Measurements from ENCODE around the gene VPS36.
A peak's percentile ranks its signal among the peaks of the same experiment; 100 is the strongest.
"Not testable (repeated sequence)": the region's sequence is repeated elsewhere in the genome, so short reads cannot be mapped to it uniquely, and the experiment has no call there.

VPS36 gene

DNA sequence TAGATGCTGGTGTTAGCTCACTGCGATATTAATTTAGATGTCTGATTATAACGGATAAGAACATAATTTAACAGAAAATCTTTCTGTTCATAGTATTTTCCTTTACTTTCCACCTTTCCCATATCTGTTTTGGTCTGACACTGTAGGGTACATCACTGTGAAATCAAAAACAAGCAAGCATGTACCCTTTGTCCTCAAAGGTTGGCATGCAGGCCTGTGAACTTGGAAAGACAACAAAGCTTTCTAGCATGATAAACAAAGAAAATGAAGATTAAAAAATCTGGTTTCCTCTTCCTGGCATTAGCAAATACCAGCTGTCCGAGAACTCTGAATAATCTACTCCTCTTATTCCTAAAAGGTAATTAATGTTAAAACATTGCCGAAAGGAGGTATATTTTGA is 76.0 kb downstream of the VPS36 start:
- no peak overlapping the region for H3K4me3 ChIP-seq (replicated peaks; ENCODE audit: low read depth, low read length)
- TF ChIP-seq, protein P1, sequence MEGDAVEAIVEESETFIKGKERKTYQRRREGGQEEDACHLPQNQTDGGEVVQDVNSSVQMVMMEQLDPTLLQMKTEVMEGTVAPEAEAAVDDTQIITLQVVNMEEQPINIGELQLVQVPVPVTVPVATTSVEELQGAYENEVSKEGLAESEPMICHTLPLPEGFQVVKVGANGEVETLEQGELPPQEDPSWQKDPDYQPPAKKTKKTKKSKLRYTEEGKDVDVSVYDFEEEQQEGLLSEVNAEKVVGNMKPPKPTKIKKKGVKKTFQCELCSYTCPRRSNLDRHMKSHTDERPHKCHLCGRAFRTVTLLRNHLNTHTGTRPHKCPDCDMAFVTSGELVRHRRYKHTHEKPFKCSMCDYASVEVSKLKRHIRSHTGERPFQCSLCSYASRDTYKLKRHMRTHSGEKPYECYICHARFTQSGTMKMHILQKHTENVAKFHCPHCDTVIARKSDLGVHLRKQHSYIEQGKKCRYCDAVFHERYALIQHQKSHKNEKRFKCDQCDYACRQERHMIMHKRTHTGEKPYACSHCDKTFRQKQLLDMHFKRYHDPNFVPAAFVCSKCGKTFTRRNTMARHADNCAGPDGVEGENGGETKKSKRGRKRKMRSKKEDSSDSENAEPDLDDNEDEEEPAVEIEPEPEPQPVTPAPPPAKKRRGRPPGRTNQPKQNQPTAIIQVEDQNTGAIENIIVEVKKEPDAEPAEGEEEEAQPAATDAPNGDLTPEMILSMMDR (IDR thresholded peaks at IDR 0.05; ENCODE audit: low read length, missing control alignments): no peak
- no peak for DNase-seq (ENCODE audit: low read depth)

DNA sequence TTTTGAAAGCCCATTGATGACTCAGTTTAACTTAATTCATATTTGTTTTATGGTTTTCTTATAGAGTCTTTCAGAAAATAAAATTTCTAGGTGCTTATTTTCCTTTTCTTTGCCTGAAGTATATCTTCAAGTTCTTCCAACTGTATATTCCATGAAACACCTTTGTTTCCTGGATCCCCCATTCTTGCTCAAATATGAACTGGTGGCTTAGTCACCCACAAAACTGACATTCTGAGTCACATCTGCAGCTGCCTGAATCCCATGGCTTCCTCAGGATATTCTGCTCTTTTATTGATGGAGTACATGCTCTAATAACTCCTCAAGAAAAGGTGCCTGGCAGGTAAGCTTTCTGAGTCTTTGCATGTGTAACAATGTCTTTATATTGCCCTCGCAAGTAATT is 77.2 kb downstream of the VPS36 start:
- not testable (repeated sequence) for DNase-seq (ENCODE audit: low read depth); H3K4me3 ChIP-seq (replicated peaks; ENCODE audit: low read depth, low read length)

DNA sequence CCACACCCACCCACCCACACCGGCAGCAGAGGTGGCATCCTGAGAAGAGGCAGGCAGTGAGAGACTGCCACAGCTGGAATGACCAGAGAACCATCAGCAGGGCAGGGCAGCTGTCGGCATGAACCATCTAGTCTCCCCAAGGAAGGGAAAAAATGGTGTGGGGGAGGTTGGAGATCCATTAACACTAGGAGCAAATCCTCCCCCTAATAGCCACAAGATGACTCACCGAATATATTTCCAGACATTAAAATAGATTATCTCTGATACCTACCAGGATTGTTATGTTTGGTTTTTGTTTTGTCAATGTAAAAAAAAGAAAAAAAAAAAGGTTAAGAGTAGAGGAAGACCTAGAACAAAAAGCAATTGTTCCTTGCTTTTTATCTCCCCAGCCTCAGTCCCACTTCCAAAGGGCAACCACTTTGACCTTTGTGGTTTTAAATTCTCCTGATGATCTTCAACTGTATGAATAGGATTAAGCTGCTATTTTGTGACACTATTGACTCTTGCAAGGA is 78.6 kb downstream of the VPS36 start:
- TF ChIP-seq, protein P1 (IDR thresholded peaks at IDR 0.05; ENCODE audit: low read length, missing control alignments): no peak
- DNase-seq (ENCODE audit: low read depth): peak; percentile 75
- H3K4me3 ChIP-seq (replicated peaks; ENCODE audit: low read depth, low read length): no peak overlapping the region

DNA sequence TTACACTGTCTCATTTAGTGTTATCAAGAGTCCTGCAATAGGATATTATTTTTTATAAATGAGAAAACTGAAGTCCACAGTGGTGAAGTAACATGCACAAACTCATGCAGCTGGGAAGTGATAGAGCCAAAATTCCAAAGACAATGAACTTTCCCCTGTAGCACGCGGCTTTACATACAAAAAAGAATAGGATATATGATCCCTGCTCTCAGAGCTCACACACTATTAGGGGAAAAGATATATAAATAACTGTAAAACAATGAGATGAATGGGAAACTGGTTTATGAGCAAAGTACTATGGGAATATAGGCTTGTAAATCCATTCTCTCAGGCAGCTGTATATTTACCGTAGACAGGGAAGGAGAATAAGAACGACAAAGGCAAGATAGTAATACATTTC is 84.1 kb downstream of the VPS36 start:
- no peak for DNase-seq (ENCODE audit: low read depth)
- no peak overlapping the region for H3K4me3 ChIP-seq (replicated peaks; ENCODE audit: low read depth, low read length)

More for the DNA sequence above, 84.1 kb downstream of the VPS36 start:
- TF ChIP-seq, protein P1 (IDR thresholded peaks at IDR 0.05; ENCODE audit: low read length, missing control alignments): no peak
